Keratinocyte (primary cell): ENCODE measurements around the gene PGAM5.

Experiments
- EZH2 ChIP-seq: IDR thresholded peaks from one replicate; pipeline ENCODE4 v1.6.1; 2012; ENCODE audit warnings: inconsistent platforms, mild to moderate bottlenecking, low read length, moderate library complexity
- TF ChIP-seq, protein P1 (sequence below), 3 experiments: IDR thresholded peaks in 1 of 3; conservative IDR thresholded peaks in 1 of 3; optimal IDR thresholded peaks in 1 of 3; 2 replicates in 2 of 3; 3 replicates in 1 of 3; pipeline versions ENCODE3 to v1.5.1; 2011; ENCODE audit warnings: low read length in 3 of 3, mild to moderate bottlenecking in 3 of 3, moderate library complexity in 2 of 3, control low read depth in 1 of 3, inconsistent platforms in 1 of 3; ENCODE audit not compliant: insufficient read depth in 2 of 3; ENCODE audit errors: extremely low read depth in 1 of 3

GRCh38 chr12:132703641-132704040, 7.0 kb upstream of the PGAM5 start:
- TF ChIP-seq, protein P1, sequence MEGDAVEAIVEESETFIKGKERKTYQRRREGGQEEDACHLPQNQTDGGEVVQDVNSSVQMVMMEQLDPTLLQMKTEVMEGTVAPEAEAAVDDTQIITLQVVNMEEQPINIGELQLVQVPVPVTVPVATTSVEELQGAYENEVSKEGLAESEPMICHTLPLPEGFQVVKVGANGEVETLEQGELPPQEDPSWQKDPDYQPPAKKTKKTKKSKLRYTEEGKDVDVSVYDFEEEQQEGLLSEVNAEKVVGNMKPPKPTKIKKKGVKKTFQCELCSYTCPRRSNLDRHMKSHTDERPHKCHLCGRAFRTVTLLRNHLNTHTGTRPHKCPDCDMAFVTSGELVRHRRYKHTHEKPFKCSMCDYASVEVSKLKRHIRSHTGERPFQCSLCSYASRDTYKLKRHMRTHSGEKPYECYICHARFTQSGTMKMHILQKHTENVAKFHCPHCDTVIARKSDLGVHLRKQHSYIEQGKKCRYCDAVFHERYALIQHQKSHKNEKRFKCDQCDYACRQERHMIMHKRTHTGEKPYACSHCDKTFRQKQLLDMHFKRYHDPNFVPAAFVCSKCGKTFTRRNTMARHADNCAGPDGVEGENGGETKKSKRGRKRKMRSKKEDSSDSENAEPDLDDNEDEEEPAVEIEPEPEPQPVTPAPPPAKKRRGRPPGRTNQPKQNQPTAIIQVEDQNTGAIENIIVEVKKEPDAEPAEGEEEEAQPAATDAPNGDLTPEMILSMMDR (optimal IDR thresholded peaks at IDR 0.05 in 1 of 3, IDR thresholded peaks at IDR 0.05 in 1 of 3, conservative IDR thresholded peaks at IDR 0.05 in 1 of 3; ENCODE audit: extremely low read depth in 1 of 3, insufficient read depth in 2 of 3, low read length in 3 of 3) = no peak
- TF ChIP-seq EZH2 = no peak
